ENCODE data around the gene CBR3. TPM values are rescaled to one million over a fixed set of nuclear protein-coding genes. Genes with fewer than 3 reads are reported as not detected.

The CBR3 gene
- total and polyA plus RNA-seq, 9 of the 15 experiments (the other 6 are each of a cell fraction or from before 2014, with no cell fraction given) = not detected

- no peak overlapping the region for H3K4me2 ChIP-seq (ENCODE audit: insufficient read depth, low read length)
- H3K4me3 ChIP-seq = no peak overlapping the region
- FAIRE-seq (no peak), DNase-seq (ENCODE audit: extremely low read depth in 1 of 4, low spot score in 3 of 4) (no peak), ATAC-seq (no peak)
- H3K79me2 ChIP-seq (ENCODE audit: control insufficient read depth, insufficient read depth, low read length) = no peaks in the 10 kb centered on the region
- CTCF ChIA-PET (ENCODE audit: low intra/inter-chr PET ratio) = no interaction called here
- H3K9me1 ChIP-seq (ENCODE audit: control insufficient read depth, insufficient read depth, low read length) = no peaks in the 10 kb centered on the region
- intact Hi-C loops (cut with micrococcal nuclease) (no loop called here), in situ Hi-C loops (cut with MboI) (no loop called here)
- H3K9ac ChIP-seq (ENCODE audit: insufficient read depth in 1 of 2, low read depth in 2 of 2, low read length in 2 of 2) = no peak overlapping the region
- H3K27me3 ChIP-seq (ENCODE audit: control insufficient read depth in 2 of 2, insufficient read depth in 2 of 2, low read length in 2 of 2) = no peaks in the 10 kb centered on the region
- H3K36me3 ChIP-seq (ENCODE audit: control insufficient read depth, insufficient read depth, low read length) = no peaks in the 10 kb centered on the region
- no TSS peak for BruUV-seq (replicated peaks)
- H2AFZ ChIP-seq (ENCODE audit: low read depth, low read length) = no peak overlapping the region
- no peaks in the 10 kb centered on the region for H3K4me1 ChIP-seq (replicated peaks in 1 of 2; ENCODE audit: control insufficient read depth in 2 of 2, insufficient read depth in 2 of 2, low read length in 2 of 2)
- WGBS (ENCODE audit: insufficient coverage, low coverage, missing lambda C conversion rate) = 15% methylated on average over 3 of the region's 3 CpGs
- H3K9me3 ChIP-seq (replicated peaks; ENCODE audit: control insufficient read depth, insufficient read depth, low read depth, low read length) = peaks cover 8% of the 10 kb centered on the region
- no peak overlapping the region for H3K27ac ChIP-seq (ENCODE audit: extremely low read depth, low read depth, low read length)
- POLR2A ChIA-PET = interaction anchor here (0.6 kb wide), 1 partner anchor 67 kb away, joined by 3 read pairs; no protein-coding TSS in a partner anchor
- H4K20me1 ChIP-seq (replicated peaks; ENCODE audit: control insufficient read depth, insufficient read depth, low read length) = no peaks in the 10 kb centered on the region
- TF ChIP-seq RAD21 (CRISPR knock-in tag; conservative IDR thresholded peaks at IDR 0.05 in 1 of 2, IDR thresholded peaks at IDR 0.05 in 1 of 2) (no peak), MAFF (IDR thresholded peaks at IDR 0.05; ENCODE audit: low read length) (no peak), NCOA6 (IDR thresholded peaks at IDR 0.05) (no peak), DDX20 (tag; IDR thresholded peaks at IDR 0.05; ENCODE audit: low read depth) (no peak), MCM3 (IDR thresholded peaks at IDR 0.05) (no peak), ZNF398 (CRISPR knock-in tag; IDR thresholded peaks at IDR 0.05) (no peak), ARID2 (IDR thresholded peaks at IDR 0.05) (no peak), IRF1 (CRISPR knock-in tag; IDR thresholded peaks at IDR 0.05; ENCODE audit: borderline replicate concordance) (no peak), ZFP91 (CRISPR knock-in tag; IDR thresholded peaks at IDR 0.05) (no peak), FOXP1 (CRISPR knock-in tag; IDR thresholded peaks at IDR 0.05) (no peak), ATF1 (CRISPR knock-in tag; IDR thresholded peaks at IDR 0.05) (no peak), ATF1 (tag; IDR thresholded peaks at IDR 0.05) (no peak), ZNF740 (CRISPR knock-in tag; IDR thresholded peaks at IDR 0.05) (no peak), ZNF740 (tag; IDR thresholded peaks at IDR 0.05) (no peak), ATF2 (CRISPR knock-in tag; IDR thresholded peaks at IDR 0.05) (no peak), NR0B1 (IDR thresholded peaks at IDR 0.05; ENCODE audit: partially characterized antibody) (no peak)
Measured at GRCh38 chr21:36089946-36090345, 44.9 kb upstream of the CBR3 start.

All from K562 (cell line).